Ascending aorta (tissue), 2 donors: ENCODE data around the gene RPUSD1. TPM values are rescaled to one million over a fixed set of nuclear protein-coding genes. Genes with fewer than 3 reads are reported as not detected.

Experiments
- DNase-seq, 2 donors: peaks; one replicate each; pipeline ENCODE4 v3.0.0-alpha.2; 2019; ENCODE audit warnings: low spot score in 2 of 2
- H3K27ac ChIP-seq, 2 donors: fragments of 200-600 bp; sonication (generic); one replicate each; pipeline ENCODE4 v1.5.1; 2016 to 2017; ENCODE audit warnings: mild to moderate bottlenecking in 1 of 2
- H3K27me3 ChIP-seq: fragments of 200-600 bp; sonication (generic); one replicate; pipeline ENCODE4 v1.5.1; 2017
- H3K36me3 ChIP-seq, 2 donors: fragments of 200-600 bp; sonication (generic); one replicate each; pipeline ENCODE4 v1.5.1; 2016
- H3K4me1 ChIP-seq, 2 donors: fragments of 200-600 bp; sonication (generic); one replicate each; pipeline ENCODE4 v1.5.1; 2016 to 2017; ENCODE audit warnings: mild to moderate bottlenecking in 1 of 2
- H3K4me3 ChIP-seq, 2 donors: fragments of 200-600 bp; sonication (generic); one replicate each; pipeline ENCODE4 v1.5.1; 2016 to 2017; ENCODE audit warnings: mild to moderate bottlenecking in 1 of 2
- H3K9me3 ChIP-seq, 2 donors: fragments of 200-600 bp; sonication (generic); one replicate each; pipeline ENCODE4 v1.5.1; 2016
- intact Hi-C: fragments of 100-400 bp; cut with DNase I; formaldehyde crosslinking; loops from one replicate; pipeline ENCODE4 v1.15.1; 2023
- total RNA-seq: library from RNA; depleted of rRNA; stranded (reverse); fragments of >200 nt; gene quantifications from one replicate; pipeline ENCODE4 v1.1.0, GENCODE V29; 2016
- TF ChIP-seq, protein P1 (sequence below), 3 experiments: fragments of 200-600 bp in 2 of 3; fragments of 450-650 bp in 1 of 3; sonication (generic) in 2 of 3; IDR thresholded peaks; one replicate each; pipeline ENCODE4 v1.5.1; 2016 to 2019; ENCODE audit warnings: antibody characterized with exemption in 3 of 3, mild to moderate bottlenecking in 1 of 3, moderate library complexity in 1 of 3

Gene RPUSD1
- total RNA-seq, 1 donor from 2014 or later = 4.8 TPM

DNA sequence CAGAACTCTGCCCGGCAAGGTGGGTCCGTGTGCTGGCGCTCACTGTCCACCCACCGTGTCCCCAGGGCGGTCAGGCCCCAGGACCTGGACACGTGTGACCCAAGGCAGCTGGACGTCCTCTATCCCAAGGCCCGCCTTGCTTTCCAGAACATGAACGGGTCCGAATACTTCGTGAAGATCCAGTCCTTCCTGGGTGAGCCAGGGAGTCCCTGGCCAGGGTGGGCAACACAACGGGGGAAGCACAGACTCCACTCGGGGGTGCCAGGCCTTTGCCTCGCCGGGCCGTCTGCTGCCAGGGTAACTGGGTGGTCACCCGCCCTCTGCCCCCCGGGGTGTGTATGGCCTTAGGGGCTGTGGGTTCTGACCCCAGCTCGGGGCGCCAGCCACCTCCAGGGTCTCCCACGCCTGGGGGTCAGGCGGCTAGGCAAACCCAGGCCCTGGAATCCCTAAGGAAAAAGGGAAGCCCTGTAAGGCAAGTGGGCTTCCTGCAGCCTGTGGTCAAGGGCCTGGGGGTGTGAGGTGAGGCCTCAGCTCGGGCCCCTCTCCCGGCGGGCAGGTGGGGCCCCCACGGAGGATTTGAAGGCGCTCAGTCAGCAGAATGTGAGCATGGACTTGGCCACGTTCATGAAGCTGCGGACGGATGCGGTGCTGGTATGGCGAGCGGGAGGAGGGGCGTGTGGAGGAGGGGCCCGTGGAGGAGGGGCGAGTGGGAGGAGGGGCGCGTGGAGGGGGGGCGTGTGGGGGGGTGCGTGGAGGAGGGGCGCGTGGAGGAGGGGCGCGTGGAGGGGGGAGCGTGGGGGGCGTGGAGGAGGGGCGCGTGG lies 21.2 kb downstream of the RPUSD1 start:
- Histone ChIP-seq H3K27ac (no peak overlapping the region), H3K9me3 (no peaks in the 10 kb centered on the region), H3K4me1 (no peaks in the 10 kb centered on the region), H3K27me3 (no peaks in the 10 kb centered on the region), H3K36me3 (no peaks in the 10 kb centered on the region), H3K4me3 (no peak overlapping the region)
- intact Hi-C loops = no loop called here
- DNase-seq = no peak
- TF ChIP-seq, protein P1, sequence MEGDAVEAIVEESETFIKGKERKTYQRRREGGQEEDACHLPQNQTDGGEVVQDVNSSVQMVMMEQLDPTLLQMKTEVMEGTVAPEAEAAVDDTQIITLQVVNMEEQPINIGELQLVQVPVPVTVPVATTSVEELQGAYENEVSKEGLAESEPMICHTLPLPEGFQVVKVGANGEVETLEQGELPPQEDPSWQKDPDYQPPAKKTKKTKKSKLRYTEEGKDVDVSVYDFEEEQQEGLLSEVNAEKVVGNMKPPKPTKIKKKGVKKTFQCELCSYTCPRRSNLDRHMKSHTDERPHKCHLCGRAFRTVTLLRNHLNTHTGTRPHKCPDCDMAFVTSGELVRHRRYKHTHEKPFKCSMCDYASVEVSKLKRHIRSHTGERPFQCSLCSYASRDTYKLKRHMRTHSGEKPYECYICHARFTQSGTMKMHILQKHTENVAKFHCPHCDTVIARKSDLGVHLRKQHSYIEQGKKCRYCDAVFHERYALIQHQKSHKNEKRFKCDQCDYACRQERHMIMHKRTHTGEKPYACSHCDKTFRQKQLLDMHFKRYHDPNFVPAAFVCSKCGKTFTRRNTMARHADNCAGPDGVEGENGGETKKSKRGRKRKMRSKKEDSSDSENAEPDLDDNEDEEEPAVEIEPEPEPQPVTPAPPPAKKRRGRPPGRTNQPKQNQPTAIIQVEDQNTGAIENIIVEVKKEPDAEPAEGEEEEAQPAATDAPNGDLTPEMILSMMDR (IDR thresholded peaks at IDR 0.05) = no peak

GRCh38 chr16:766008-766819 lies 22.0 kb downstream of the RPUSD1 start:
- Histone ChIP-seq H3K9me3 (no peaks in the 10 kb centered on the region), H3K36me3 (no peaks in the 10 kb centered on the region), H3K27me3 (no peaks in the 10 kb centered on the region), H3K4me3 (no peak overlapping the region), H3K4me1 (no peaks in the 10 kb centered on the region), H3K27ac (no peak overlapping the region)
- intact Hi-C loops = no loop called here
- DNase-seq = no peak
- TF ChIP-seq, protein P1 (IDR thresholded peaks at IDR 0.05) = no peak

DNA sequence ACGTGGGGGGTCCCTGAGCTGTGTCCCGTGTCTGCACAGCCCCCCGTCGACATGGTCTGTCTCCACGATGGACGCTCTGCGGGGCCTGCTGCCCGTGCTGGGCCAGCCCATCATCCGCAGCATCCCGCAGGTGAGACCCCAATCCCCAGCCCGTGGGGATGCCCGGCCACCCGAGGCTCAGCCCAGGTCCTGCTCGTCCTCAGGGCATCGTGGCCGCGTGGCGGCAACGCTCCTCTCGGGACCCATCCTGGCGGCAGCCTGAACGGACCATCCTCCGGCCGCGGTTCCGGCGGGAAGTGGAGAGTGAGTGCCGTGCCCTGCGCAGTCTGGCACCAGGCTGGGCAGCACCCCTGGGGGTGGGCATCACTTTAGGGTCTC lies 22.7 kb downstream of the RPUSD1 start:
- Histone ChIP-seq H3K9me3 (no peaks in the 10 kb centered on the region), H3K27ac (no peak overlapping the region), H3K4me1 (no peaks in the 10 kb centered on the region), H3K27me3 (no peaks in the 10 kb centered on the region), H3K36me3 (no peaks in the 10 kb centered on the region), H3K4me3 (no peak overlapping the region)
- DNase-seq = no peak
- intact Hi-C loops = no loop called here
- TF ChIP-seq, protein P1 (IDR thresholded peaks at IDR 0.05) = no peak

GRCh38 chr16:764848-765487 lies 23.2 kb downstream of the RPUSD1 start:
- no peaks in the 10 kb centered on the region for H3K36me3 ChIP-seq
- TF ChIP-seq, protein P1 (IDR thresholded peaks at IDR 0.05) = no peak
- no peaks in the 10 kb centered on the region for H3K4me1 ChIP-seq
- H3K27me3 ChIP-seq = no peaks in the 10 kb centered on the region
- intact Hi-C loops = no loop called here
- no peak for DNase-seq
- no peak overlapping the region for H3K4me3 ChIP-seq
- H3K9me3 ChIP-seq = no peaks in the 10 kb centered on the region
- H3K27ac ChIP-seq = no peak overlapping the region

DNA sequence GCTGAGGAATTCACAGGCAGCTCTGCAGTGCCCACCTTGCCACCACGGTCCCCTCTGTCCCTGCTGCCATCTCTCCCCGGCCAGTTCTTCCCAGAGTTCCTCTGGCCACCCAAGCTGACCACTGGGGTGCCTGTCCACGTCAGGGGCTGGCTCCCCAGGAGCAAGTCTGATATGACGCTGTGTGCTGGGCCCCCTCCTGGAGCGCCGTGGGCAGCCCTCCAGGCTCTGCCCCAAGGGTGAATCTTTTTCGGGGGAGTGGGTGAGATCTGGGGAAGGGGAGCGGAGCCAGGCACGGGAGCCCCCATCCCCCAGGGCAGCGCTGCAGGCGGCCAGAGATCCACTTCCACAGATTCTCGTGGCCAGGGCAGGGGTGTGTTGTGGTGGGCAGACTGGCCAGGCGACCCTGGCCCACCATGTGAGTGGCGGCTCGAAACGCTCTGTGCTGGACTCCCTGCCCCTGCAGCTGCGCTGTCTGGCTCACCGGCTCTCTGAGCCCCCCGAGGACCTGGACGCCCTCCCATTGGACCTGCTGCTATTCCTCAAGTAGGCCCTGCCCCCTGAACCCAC lies 23.9 kb downstream of the RPUSD1 start:
- intact Hi-C loops = no loop called here
- H3K4me3 ChIP-seq = no peak overlapping the region
- no peaks in the 10 kb centered on the region for H3K27me3 ChIP-seq
- TF ChIP-seq, protein P1 (IDR thresholded peaks at IDR 0.05) = no peak
- H3K27ac ChIP-seq = no peak overlapping the region
- DNase-seq = no peak
- H3K4me1 ChIP-seq = no peaks in the 10 kb centered on the region
- H3K36me3 ChIP-seq = no peaks in the 10 kb centered on the region
- H3K9me3 ChIP-seq = no peaks in the 10 kb centered on the region
